Upper lobe of left lung (tissue), 6 donors: ENCODE measurements around the gene ZNF500. TPM values are rescaled to one million over a fixed set of nuclear protein-coding genes. Genes with fewer than 3 reads are reported as not detected.

ENCODE experiments used
- ATAC-seq, 2 donors: fragments of 200-7000 bp; cut with Tn5 transposase; one replicate each; pipeline ENCODE4 v1.9.1; 2022; ENCODE audit warnings: mild to moderate bottlenecking in 2 of 2, moderate library complexity in 2 of 2; ENCODE audit not compliant: low FRiP score in 2 of 2
- DNase-seq, 2 donors: peaks; one replicate each; pipeline ENCODE4 v3.0.0-alpha.2; 2019 to 2020
- H3K27ac ChIP-seq, 4 donors: fragments of 200-600 bp; sonication (generic); one replicate each; pipeline ENCODE4 v1.5.1; 2016 to 2019
- H3K27me3 ChIP-seq, 4 donors: fragments of 200-600 bp; sonication (generic); one replicate each; pipeline ENCODE4 v1.5.1; 2017 to 2019
- H3K36me3 ChIP-seq, 4 donors: fragments of 200-600 bp; sonication (generic); one replicate each; pipeline ENCODE4 v1.5.1; 2016 to 2019
- H3K4me1 ChIP-seq, 4 donors: fragments of 200-600 bp; sonication (generic); one replicate each; pipeline ENCODE4 v1.5.1; 2018 to 2019
- H3K4me3 ChIP-seq, 4 donors: fragments of 200-600 bp; sonication (generic); one replicate each; pipeline ENCODE4 v1.5.1; 2017 to 2019; ENCODE audit warnings: mild to moderate bottlenecking in 2 of 4, moderate library complexity in 1 of 4
- H3K9me3 ChIP-seq, 4 donors: fragments of 200-600 bp; sonication (generic); one replicate each; pipeline ENCODE4 v1.5.1; 2018 to 2019
- EP300 ChIP-seq, 4 donors: sonication (generic); formaldehyde crosslinking; IDR thresholded peaks; one replicate each; pipeline ENCODE4 v1.5.1; 2017; ENCODE audit warnings: antibody characterized with exemption in 4 of 4, control low read depth in 2 of 4
- POLR2A ChIP-seq, 4 donors: fragments of 450-650 bp; IDR thresholded peaks; one replicate each; pipeline ENCODE4 v1.5.1; 2016 to 2017; ENCODE audit warnings: antibody characterized with exemption in 4 of 4, mild to moderate bottlenecking in 2 of 4
- POLR2AphosphoS5 ChIP-seq, 2 donors: sonication (generic); formaldehyde crosslinking; IDR thresholded peaks; one replicate each; pipeline ENCODE4 v1.5.1; 2017; ENCODE audit warnings: antibody characterized with exemption in 2 of 2
- WGBS, 2 donors: methylation state at CpG; one replicate each; pipeline ENCODE4 v1.1.5; 2017 to 2018; 5-methylcytosine and 5-hydroxymethylcytosine counted together
- total RNA-seq, 6 donors: library from RNA; depleted of rRNA in 4 of 6; stranded (reverse); fragments of >200 nt in 4 of 6; gene quantifications; one replicate each; pipeline versions ENCODE4 v1.1.0 to v1.2.1, GENCODE V29; 2016 to 2021
- TF ChIP-seq, protein P1 (sequence below), 6 experiments: fragments of 450-650 bp in 4 of 6; fragments of 200-600 bp in 2 of 6; sonication (generic) in 2 of 6; IDR thresholded peaks; one replicate each; pipeline ENCODE4 v1.5.1; 2016 to 2019; ENCODE audit warnings: antibody characterized with exemption in 6 of 6
- donor health status: DM: no; HTN: no; CAD: no; lungs with moderate emphysema.
- donor health status: DM: no; HTN: yes; CAD: no; lungs with severe emphysema.

Gene ZNF500
- total RNA-seq, 6 donors from 2014 or later = 10.1 to 17.5 (median 13.2) TPM

DNA sequence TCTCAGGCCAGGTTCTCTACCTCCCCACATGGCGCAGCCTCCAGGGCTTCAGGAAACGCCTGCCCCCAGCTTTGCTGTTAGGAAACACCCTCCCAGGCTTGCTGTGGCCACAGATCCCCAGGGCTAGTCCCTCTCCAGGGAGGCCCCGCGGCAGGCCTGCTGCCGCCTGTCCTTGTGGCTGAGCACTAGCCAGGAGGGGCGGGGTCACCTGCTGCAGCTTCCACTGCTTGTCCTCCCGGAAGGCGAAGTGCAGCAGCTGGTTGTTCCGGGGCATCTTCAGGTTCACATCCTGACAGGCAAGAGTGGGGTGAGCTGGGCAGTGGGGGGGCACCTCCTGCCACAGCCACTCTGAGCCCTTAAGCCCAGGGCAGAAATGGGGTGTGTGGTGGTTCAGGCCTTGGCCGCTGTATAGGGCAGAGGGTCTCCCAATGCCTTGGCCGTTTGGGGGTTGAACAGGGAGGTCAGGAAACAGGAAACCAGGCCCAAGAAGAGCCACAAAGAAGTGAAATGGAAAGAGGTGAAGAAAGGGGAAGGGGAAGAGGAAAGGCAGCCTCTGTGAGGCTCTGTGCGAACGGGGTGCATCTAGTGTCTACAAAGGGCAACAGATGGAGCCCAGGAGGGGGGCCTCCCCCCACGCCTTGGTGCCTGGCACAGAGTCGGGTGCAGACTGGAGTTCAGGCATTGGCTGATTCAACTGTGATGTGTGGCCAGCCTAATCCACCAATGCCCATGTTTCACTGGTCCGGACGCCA, 33.5 kb upstream of the ZNF500 start:
- DNase-seq (peak in 1 of 2 donors; percentile 77), ATAC-seq (no peak)
- Histone ChIP-seq H3K4me3 (peak overlapping the region in 1 of 4 donors; percentile 88), H3K27me3 (no peaks in the 10 kb centered on the region), H3K9me3 (no peaks in the 10 kb centered on the region), H3K36me3 (peaks cover 0 to 34% (median 22%) of the 10 kb centered on the region in 4 donors), H3K4me1 (peaks cover 15 to 37% (median 26%) of the 10 kb centered on the region in 4 donors), H3K27ac (peak overlapping the region in 2 of 4 donors; percentile 33 to 46)
- whole genome bisulfite sequencing, 2 donors = 53 to 75% methylated on average over 8 to 13 of the region's 17 CpGs
- peak in 1 of 4 donors; percentile 8 for TF ChIP-seq POLR2A (IDR thresholded peaks at IDR 0.05)
- no peak for TF ChIP-seq EP300 (IDR thresholded peaks at IDR 0.05)

DNA sequence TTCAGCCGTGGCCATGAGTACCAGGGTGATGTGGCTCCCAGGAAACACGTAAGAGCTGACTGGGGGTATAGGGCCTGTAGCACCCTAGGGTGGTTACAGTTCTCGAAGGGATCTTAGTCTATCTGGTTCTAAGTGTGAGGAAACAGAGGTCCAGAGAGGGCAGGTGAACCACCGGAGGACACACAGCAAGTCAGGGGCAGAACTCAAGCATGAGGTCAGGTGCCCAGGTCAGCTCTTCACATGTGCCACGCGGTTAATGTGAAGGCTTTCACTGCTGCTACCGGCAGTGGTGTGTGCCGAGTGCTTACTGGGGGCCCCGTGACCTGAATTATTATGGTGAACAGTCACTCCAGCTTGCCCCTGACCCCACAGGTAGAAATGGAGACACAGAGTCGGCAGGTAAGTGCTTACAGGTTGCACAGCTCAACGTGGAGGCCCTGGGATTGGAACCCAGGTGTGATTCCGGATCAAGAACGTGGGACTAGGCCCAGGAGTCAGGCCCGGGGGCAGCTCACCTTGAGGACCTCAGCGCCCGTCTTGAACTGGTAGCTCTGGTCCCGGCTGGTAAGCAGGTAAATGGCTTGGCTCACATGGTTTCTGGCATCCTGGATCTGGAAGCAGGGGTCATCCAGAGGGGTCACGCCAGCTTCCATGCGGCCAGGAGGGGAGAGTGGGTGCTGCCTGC, 32.4 kb upstream of the ZNF500 start:
- Histone ChIP-seq H3K27me3 (no peaks in the 10 kb centered on the region), H3K4me1 (peaks cover 15 to 36% (median 26%) of the 10 kb centered on the region in 4 donors), H3K27ac (peak overlapping the region in 1 of 4 donors; percentile 46), H3K9me3 (no peaks in the 10 kb centered on the region), H3K4me3 (no peak overlapping the region), H3K36me3 (peaks cover 0 to 22% (median 11%) of the 10 kb centered on the region in 4 donors)
- TF ChIP-seq EP300 (IDR thresholded peaks at IDR 0.05) (no peak), POLR2A (IDR thresholded peaks at IDR 0.05) (no peak), POLR2AphosphoS5 (IDR thresholded peaks at IDR 0.05) (no peak)
- TF ChIP-seq, protein P1, sequence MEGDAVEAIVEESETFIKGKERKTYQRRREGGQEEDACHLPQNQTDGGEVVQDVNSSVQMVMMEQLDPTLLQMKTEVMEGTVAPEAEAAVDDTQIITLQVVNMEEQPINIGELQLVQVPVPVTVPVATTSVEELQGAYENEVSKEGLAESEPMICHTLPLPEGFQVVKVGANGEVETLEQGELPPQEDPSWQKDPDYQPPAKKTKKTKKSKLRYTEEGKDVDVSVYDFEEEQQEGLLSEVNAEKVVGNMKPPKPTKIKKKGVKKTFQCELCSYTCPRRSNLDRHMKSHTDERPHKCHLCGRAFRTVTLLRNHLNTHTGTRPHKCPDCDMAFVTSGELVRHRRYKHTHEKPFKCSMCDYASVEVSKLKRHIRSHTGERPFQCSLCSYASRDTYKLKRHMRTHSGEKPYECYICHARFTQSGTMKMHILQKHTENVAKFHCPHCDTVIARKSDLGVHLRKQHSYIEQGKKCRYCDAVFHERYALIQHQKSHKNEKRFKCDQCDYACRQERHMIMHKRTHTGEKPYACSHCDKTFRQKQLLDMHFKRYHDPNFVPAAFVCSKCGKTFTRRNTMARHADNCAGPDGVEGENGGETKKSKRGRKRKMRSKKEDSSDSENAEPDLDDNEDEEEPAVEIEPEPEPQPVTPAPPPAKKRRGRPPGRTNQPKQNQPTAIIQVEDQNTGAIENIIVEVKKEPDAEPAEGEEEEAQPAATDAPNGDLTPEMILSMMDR (IDR thresholded peaks at IDR 0.05) = no peak
- 86 to 95% methylated on average over 6 to 19 of the region's 19 CpGs for WGBS, 2 donors
- DNase-seq (no peak), ATAC-seq (no peak)

DNA sequence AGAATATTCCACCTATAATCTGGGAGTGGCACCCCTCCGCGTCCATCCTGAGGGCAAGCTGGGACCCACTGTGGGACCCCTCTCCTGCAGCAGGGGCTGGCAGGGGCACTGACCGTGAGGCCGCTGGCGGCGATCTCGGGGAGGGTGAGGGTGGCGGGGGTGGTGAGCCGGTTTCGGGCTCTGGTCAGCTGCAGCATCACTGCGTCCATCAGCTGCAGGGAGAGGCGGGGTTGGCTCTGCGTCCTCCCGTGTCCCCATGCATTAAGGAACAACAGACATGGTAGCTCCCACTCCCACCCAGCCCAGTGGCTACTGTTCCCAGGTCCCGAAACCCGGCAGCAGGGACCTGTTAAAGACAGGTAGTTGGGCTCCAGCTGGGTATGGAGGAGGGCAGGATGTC, 31.5 kb upstream of the ZNF500 start:
- DNase-seq = no peak
- WGBS, 2 donors = 96% methylated on average over 5 to 16 of the region's 16 CpGs
- Histone ChIP-seq H3K27ac (no peak overlapping the region), H3K9me3 (no peaks in the 10 kb centered on the region), H3K4me1 (peaks cover 12 to 27% (median 24%) of the 10 kb centered on the region in 4 donors), H3K36me3 (peaks cover 0 to 21% (median 9%) of the 10 kb centered on the region in 4 donors), H3K27me3 (no peaks in the 10 kb centered on the region), H3K4me3 (no peak overlapping the region)
- TF ChIP-seq POLR2A (IDR thresholded peaks at IDR 0.05) = no peak
- TF ChIP-seq, protein P1 (IDR thresholded peaks at IDR 0.05) = no peak
- no peak for TF ChIP-seq POLR2AphosphoS5 (IDR thresholded peaks at IDR 0.05)
- ATAC-seq = no peak

DNA sequence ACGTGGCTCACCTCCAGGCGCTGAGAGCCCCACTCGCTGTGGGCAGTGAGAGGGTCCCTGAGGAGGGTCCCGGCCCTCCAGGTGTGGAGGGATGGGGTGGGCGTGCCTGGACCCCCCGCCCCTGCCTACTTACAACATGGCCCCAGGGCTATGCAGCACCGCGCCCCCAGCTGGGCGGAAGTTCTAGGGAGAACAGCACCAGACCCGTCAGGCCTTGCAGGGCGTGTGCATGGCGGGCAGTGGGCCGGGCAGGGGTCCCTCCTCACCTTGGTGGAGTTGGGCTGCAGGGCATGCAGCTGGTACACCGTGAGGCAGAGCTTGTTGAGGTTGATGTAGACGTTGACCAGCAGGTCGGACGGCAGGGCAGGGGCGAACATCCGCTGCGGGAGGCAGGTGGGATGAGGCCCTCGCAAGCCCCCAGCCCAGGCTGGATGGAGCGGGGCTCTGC, 30.9 kb upstream of the ZNF500 start:
- ATAC-seq (no peak), DNase-seq (no peak)
- Histone ChIP-seq H3K9me3 (no peaks in the 10 kb centered on the region), H3K4me3 (no peak overlapping the region), H3K4me1 (peaks cover 9 to 22% (median 18%) of the 10 kb centered on the region in 4 donors), H3K27ac (no peak overlapping the region), H3K27me3 (no peaks in the 10 kb centered on the region), H3K36me3 (peaks cover 0 to 21% (median 9%) of the 10 kb centered on the region in 4 donors)
- TF ChIP-seq, protein P1 (IDR thresholded peaks at IDR 0.05) = no peak
- TF ChIP-seq POLR2AphosphoS5 (IDR thresholded peaks at IDR 0.05) (no peak), POLR2A (IDR thresholded peaks at IDR 0.05) (no peak), EP300 (IDR thresholded peaks at IDR 0.05) (no peak)
- WGBS, 2 donors = 94 to 98% methylated on average over 9 to 14 of the region's 22 CpGs
